ENCODE results near the gene LAPTM5.

The LAPTM5 gene

GRCh38 chr1:30710407-30710806 is 47.2 kb downstream of the LAPTM5 start:
- H3K4me1 ChIP-seq (ENCODE audit: control insufficient read depth in 2 of 2, insufficient read depth in 1 of 2, low read depth in 1 of 2, low read length in 2 of 2), result peaks cover 0 to 6% of the 10 kb centered on the region in 2 donors
- no peak overlapping the region for H3K18ac ChIP-seq (ENCODE audit: low read length)
- H2BK12ac ChIP-seq (ENCODE audit: low read length), result no peak overlapping the region
- H3K27me3 ChIP-seq (ENCODE audit: control insufficient read depth in 3 of 3, insufficient read depth in 3 of 3, low read depth in 1 of 3, low read length in 3 of 3), result peaks cover 0 to 14% (median 0%) of the 10 kb centered on the region in 3 experiments
- no peak overlapping the region for H3K23ac ChIP-seq (ENCODE audit: low read depth, low read length, poor library complexity)
- H3K36me3 ChIP-seq (replicated peaks in 1 of 2; ENCODE audit: control insufficient read depth in 2 of 2, insufficient read depth in 2 of 2, low read length in 2 of 2), result no peaks in the 10 kb centered on the region
- no peak overlapping the region for H2BK15ac ChIP-seq (ENCODE audit: low read length)
- no peak overlapping the region for H3K27ac ChIP-seq (replicated peaks; ENCODE audit: low read length)
- H3K4me3 ChIP-seq (ENCODE audit: low read length in 2 of 2), result no peak overlapping the region
- no peak overlapping the region for H4K91ac ChIP-seq (ENCODE audit: low read depth, low read length, poor library complexity)
- no peak overlapping the region for H2BK120ac ChIP-seq (ENCODE audit: low read depth, low read length)
- H2AFZ ChIP-seq (ENCODE audit: low read length), result no peak overlapping the region
- H2BK5ac ChIP-seq (ENCODE audit: low read length), result no peak overlapping the region
- no CpG with 5 or more reads among the region's 2 CpGs for WGBS, 2 donors (ENCODE audit: extremely low coverage in 2 of 2, insufficient read length in 2 of 2, insufficient replicate concordance in 1 of 2)
- no peak overlapping the region for H3K4ac ChIP-seq (ENCODE audit: low read length)
- no peak overlapping the region for H2AK5ac ChIP-seq (ENCODE audit: low read depth, low read length)
- H3K14ac ChIP-seq (ENCODE audit: low read length), result no peak overlapping the region
- peaks cover 2 to 5% of the 10 kb centered on the region in 2 donors for H3K9me3 ChIP-seq (replicated peaks in 1 of 2; ENCODE audit: control insufficient read depth in 2 of 2, insufficient read depth in 1 of 2, low read depth in 1 of 2, low read length in 2 of 2)
- no peak overlapping the region for H4K8ac ChIP-seq (ENCODE audit: low read depth, low read length)
- H3K9ac ChIP-seq (ENCODE audit: low read depth, low read length, poor library complexity), result no peak overlapping the region
- no peak overlapping the region for H3K4me2 ChIP-seq (ENCODE audit: insufficient read depth, low read length, poor library complexity, severe bottlenecking)
- DNase-seq (ENCODE audit: low spot score), result no peak
- no peaks in the 10 kb centered on the region for H3K79me1 ChIP-seq (ENCODE audit: low read depth, low read length)

DNA sequence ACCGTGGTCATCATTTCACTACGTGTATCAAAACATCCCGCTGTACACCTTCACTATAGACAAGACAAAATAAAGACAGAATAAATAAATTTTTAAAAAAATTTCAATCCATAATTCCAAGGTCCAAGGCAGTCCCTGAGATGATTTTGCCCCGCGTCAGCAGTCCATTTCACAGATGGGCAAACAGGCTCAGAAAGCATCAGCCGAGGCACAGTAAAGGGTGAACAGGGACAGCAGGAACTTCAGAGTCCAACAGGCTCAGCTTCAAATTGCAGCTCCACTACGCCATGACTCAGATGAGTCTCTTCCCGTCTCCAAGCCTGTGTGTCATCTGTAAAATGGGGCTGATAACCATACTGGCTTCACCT is 49.2 kb downstream of the LAPTM5 start:
- H3K27ac ChIP-seq (replicated peaks; ENCODE audit: low read length), result no peak overlapping the region
- DNase-seq (ENCODE audit: low spot score), result no peak
- peaks cover 0 to 18% (median 0%) of the 10 kb centered on the region in 3 experiments for H3K27me3 ChIP-seq (ENCODE audit: control insufficient read depth in 3 of 3, insufficient read depth in 3 of 3, low read depth in 1 of 3, low read length in 3 of 3)
- no peak overlapping the region for H3K23ac ChIP-seq (ENCODE audit: low read depth, low read length, poor library complexity)
- no peak overlapping the region for H2BK120ac ChIP-seq (ENCODE audit: low read depth, low read length)
- H2BK15ac ChIP-seq (ENCODE audit: low read length), result no peak overlapping the region
- no peak overlapping the region for H2BK5ac ChIP-seq (ENCODE audit: low read length)
- peaks cover 0 to 6% of the 10 kb centered on the region in 2 donors for H3K4me1 ChIP-seq (ENCODE audit: control insufficient read depth in 2 of 2, insufficient read depth in 1 of 2, low read depth in 1 of 2, low read length in 2 of 2)
- H2AFZ ChIP-seq (ENCODE audit: low read length), result no peak overlapping the region
- H3K36me3 ChIP-seq (replicated peaks in 1 of 2; ENCODE audit: control insufficient read depth in 2 of 2, insufficient read depth in 2 of 2, low read length in 2 of 2), result no peaks in the 10 kb centered on the region
- H3K4me3 ChIP-seq (ENCODE audit: low read length in 2 of 2), result no peak overlapping the region
- H3K79me1 ChIP-seq (ENCODE audit: low read depth, low read length), result no peaks in the 10 kb centered on the region
- WGBS, 2 donors (ENCODE audit: extremely low coverage in 2 of 2, insufficient read length in 2 of 2, insufficient replicate concordance in 1 of 2), result no CpG with 5 or more reads among the region's 8 CpGs
- H4K91ac ChIP-seq (ENCODE audit: low read depth, low read length, poor library complexity), result no peak overlapping the region
- H3K9me3 ChIP-seq (replicated peaks in 1 of 2; ENCODE audit: control insufficient read depth in 2 of 2, insufficient read depth in 1 of 2, low read depth in 1 of 2, low read length in 2 of 2), result no peaks in the 10 kb centered on the region
- no peak overlapping the region for H4K8ac ChIP-seq (ENCODE audit: low read depth, low read length)
- no peak overlapping the region for H3K4me2 ChIP-seq (ENCODE audit: insufficient read depth, low read length, poor library complexity, severe bottlenecking)
- no peak overlapping the region for H2BK12ac ChIP-seq (ENCODE audit: low read length)
- H2AK5ac ChIP-seq (ENCODE audit: low read depth, low read length), result no peak overlapping the region
- no peak overlapping the region for H3K9ac ChIP-seq (ENCODE audit: low read depth, low read length, poor library complexity)
- no peak overlapping the region for H3K18ac ChIP-seq (ENCODE audit: low read length)
- H3K4ac ChIP-seq (ENCODE audit: low read length), result no peak overlapping the region
- no peak overlapping the region for H3K14ac ChIP-seq (ENCODE audit: low read length)

DNA sequence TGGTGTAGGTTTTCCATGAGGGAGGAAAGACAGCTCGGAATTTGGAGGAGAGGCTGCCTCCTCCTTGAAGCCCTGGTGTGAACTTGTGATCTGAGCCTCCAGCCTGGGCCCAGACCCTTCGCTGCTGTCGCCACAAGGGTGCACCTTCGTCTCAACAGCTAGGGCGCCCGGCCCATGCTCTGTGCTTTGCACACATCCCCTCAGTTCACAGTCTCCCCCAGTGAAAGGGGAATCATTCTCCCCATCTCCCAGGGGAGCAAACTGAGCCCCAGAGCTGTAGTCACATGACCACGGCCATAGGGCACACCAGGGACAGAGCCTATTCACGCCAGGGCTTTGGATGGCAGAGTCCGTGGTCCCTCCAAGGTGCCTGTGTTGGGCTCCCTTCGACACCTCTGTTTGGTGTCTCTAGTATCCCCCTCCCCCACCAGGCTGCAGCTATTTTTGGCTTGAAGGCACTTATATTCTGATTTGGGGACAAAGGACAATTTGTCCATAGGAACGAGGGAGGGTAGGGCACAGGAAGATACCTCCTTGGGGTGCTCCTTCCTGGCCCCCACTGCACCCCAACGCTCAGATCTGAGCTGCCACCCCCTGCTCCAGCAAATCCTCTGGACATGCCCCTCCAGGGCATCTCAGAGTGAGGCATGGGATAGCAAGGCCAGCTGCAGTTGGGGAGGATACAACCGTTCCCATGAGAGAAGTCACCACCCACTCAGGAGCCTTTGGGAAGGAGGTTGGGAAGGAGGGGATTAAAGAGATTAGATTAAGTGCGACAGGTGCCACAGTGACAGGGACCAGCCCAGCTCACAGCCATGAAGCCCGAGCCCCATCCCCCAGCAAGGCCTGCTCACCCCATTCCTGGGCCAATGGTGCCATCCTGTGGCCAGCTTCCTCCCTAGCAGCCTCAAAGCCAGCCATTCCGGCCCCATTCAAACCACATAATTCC is 49.9 kb downstream of the LAPTM5 start:
- no peak overlapping the region for H2AFZ ChIP-seq (ENCODE audit: low read length)
- no peak overlapping the region for H3K27ac ChIP-seq (replicated peaks; ENCODE audit: low read length)
- H2BK15ac ChIP-seq (ENCODE audit: low read length), result peak overlapping the region; percentile 84
- H3K23ac ChIP-seq (ENCODE audit: low read depth, low read length, poor library complexity), result peak overlapping the region; percentile 34
- no peaks in the 10 kb centered on the region for H3K79me1 ChIP-seq (ENCODE audit: low read depth, low read length)
- peak; percentile 78 for DNase-seq (ENCODE audit: low spot score)
- peak overlapping the region; percentile 64 for H2BK120ac ChIP-seq (ENCODE audit: low read depth, low read length)
- peaks cover 0 to 18% (median 0%) of the 10 kb centered on the region in 3 experiments for H3K27me3 ChIP-seq (ENCODE audit: control insufficient read depth in 3 of 3, insufficient read depth in 3 of 3, low read depth in 1 of 3, low read length in 3 of 3)
- H3K36me3 ChIP-seq (replicated peaks in 1 of 2; ENCODE audit: control insufficient read depth in 2 of 2, insufficient read depth in 2 of 2, low read length in 2 of 2), result no peaks in the 10 kb centered on the region
- H3K4me3 ChIP-seq (ENCODE audit: low read length in 2 of 2), result no peak overlapping the region
- no CpG with 5 or more reads among the region's 16 CpGs for WGBS, 2 donors (ENCODE audit: extremely low coverage in 2 of 2, insufficient read length in 2 of 2, insufficient replicate concordance in 1 of 2)
- H3K4ac ChIP-seq (ENCODE audit: low read length), result no peak overlapping the region
- peaks cover 0 to 6% of the 10 kb centered on the region in 2 donors for H3K4me1 ChIP-seq (ENCODE audit: control insufficient read depth in 2 of 2, insufficient read depth in 1 of 2, low read depth in 1 of 2, low read length in 2 of 2)
- no peak overlapping the region for H2BK5ac ChIP-seq (ENCODE audit: low read length)
- no peak overlapping the region for H4K91ac ChIP-seq (ENCODE audit: low read depth, low read length, poor library complexity)
- peak overlapping the region; percentile 58 for H3K14ac ChIP-seq (ENCODE audit: low read length)
- peak overlapping the region; percentile 45 for H3K18ac ChIP-seq (ENCODE audit: low read length)
- H3K9ac ChIP-seq (ENCODE audit: low read depth, low read length, poor library complexity), result no peak overlapping the region
- no peak overlapping the region for H2BK12ac ChIP-seq (ENCODE audit: low read length)
- no peak overlapping the region for H3K4me2 ChIP-seq (ENCODE audit: insufficient read depth, low read length, poor library complexity, severe bottlenecking)
- H4K8ac ChIP-seq (ENCODE audit: low read depth, low read length), result no peak overlapping the region
- peak overlapping the region; percentile 49 for H2AK5ac ChIP-seq (ENCODE audit: low read depth, low read length)
- no peaks in the 10 kb centered on the region for H3K9me3 ChIP-seq (replicated peaks in 1 of 2; ENCODE audit: control insufficient read depth in 2 of 2, insufficient read depth in 1 of 2, low read depth in 1 of 2, low read length in 2 of 2)

DNA sequence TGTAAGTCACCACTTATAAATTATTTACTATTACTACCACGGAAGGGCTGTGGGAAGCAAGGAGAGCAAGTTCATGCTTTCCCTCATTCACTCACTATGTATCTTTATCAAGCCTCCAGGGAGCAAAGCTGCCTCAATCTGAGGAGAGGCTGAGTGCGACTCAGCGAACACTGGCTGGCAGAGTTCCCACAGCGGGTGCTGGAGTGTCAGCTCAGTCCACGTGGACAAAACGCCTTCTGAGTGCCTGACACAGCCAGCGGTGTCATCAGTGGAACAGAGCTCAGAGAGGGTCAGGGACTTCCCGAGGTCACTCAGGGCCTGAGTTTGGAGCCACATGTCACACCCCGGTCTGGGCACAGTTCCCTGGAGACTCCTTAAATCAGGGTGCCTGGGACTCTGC is 51.0 kb downstream of the LAPTM5 start:
- no peak for DNase-seq (ENCODE audit: low spot score)
- WGBS, 2 donors (ENCODE audit: extremely low coverage in 2 of 2, insufficient read length in 2 of 2, insufficient replicate concordance in 1 of 2), result no CpG with 5 or more reads among the region's 9 CpGs

More for the DNA sequence above, 51.0 kb downstream of the LAPTM5 start:
- H3K36me3 ChIP-seq (replicated peaks in 1 of 2; ENCODE audit: control insufficient read depth in 2 of 2, insufficient read depth in 2 of 2, low read length in 2 of 2), result no peaks in the 10 kb centered on the region
- H2BK120ac ChIP-seq (ENCODE audit: low read depth, low read length), result no peak overlapping the region
- no peak overlapping the region for H4K91ac ChIP-seq (ENCODE audit: low read depth, low read length, poor library complexity)
- no peak overlapping the region for H3K14ac ChIP-seq (ENCODE audit: low read length)
- H3K9ac ChIP-seq (ENCODE audit: low read depth, low read length, poor library complexity), result no peak overlapping the region
- H3K4me1 ChIP-seq (ENCODE audit: control insufficient read depth in 2 of 2, insufficient read depth in 1 of 2, low read depth in 1 of 2, low read length in 2 of 2), result peaks cover 0 to 6% of the 10 kb centered on the region in 2 donors
- H3K79me1 ChIP-seq (ENCODE audit: low read depth, low read length), result no peaks in the 10 kb centered on the region
- H3K9me3 ChIP-seq (replicated peaks in 1 of 2; ENCODE audit: control insufficient read depth in 2 of 2, insufficient read depth in 1 of 2, low read depth in 1 of 2, low read length in 2 of 2), result no peaks in the 10 kb centered on the region
- no peak overlapping the region for H3K18ac ChIP-seq (ENCODE audit: low read length)
- no peak overlapping the region for H2BK5ac ChIP-seq (ENCODE audit: low read length)
- H3K4me3 ChIP-seq (ENCODE audit: low read length in 2 of 2), result no peak overlapping the region
- peak overlapping the region; percentile 49 for H2AK5ac ChIP-seq (ENCODE audit: low read depth, low read length)
- H4K8ac ChIP-seq (ENCODE audit: low read depth, low read length), result no peak overlapping the region
- no peak overlapping the region for H3K4me2 ChIP-seq (ENCODE audit: insufficient read depth, low read length, poor library complexity, severe bottlenecking)
- no peak overlapping the region for H2AFZ ChIP-seq (ENCODE audit: low read length)
- H3K23ac ChIP-seq (ENCODE audit: low read depth, low read length, poor library complexity), result no peak overlapping the region
- peaks cover 0 to 16% (median 0%) of the 10 kb centered on the region in 3 experiments for H3K27me3 ChIP-seq (ENCODE audit: control insufficient read depth in 3 of 3, insufficient read depth in 3 of 3, low read depth in 1 of 3, low read length in 3 of 3)
- H2BK15ac ChIP-seq (ENCODE audit: low read length), result no peak overlapping the region
- no peak overlapping the region for H3K27ac ChIP-seq (replicated peaks; ENCODE audit: low read length)
- H3K4ac ChIP-seq (ENCODE audit: low read length), result no peak overlapping the region
- peak overlapping the region; percentile 92 for H2BK12ac ChIP-seq (ENCODE audit: low read length)

Data from neuronal stem cell (in vitro differentiated cells).